ENCODE results near the gene CTTNBP2NL. TPM values are rescaled to one million over a fixed set of nuclear protein-coding genes. Genes with fewer than 3 reads are reported as not detected.

Gene CTTNBP2NL
- polyA plus RNA-seq, 3 donors = 1.6 to 4.9 (median 3.0) TPM

DNA sequence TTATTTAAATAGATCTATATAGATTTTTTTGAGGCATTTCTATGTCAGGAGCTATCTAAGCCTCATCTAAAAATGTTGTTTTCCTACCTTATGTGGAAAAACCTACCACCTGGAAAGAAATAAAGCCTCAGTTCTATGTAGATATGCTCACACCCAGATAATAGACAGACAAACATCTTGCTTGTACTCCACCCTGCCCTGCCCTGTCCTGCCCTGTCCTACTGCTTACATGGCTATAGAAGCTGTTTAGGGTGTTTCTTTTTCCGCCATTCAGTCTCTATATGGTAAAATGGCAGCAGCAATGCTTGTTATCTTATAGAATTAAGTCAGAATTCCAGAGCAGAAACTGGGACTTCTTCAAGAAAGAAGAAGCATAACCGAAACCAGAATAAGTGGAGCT lies 13.4 kb downstream of the CTTNBP2NL start:
- no CpG with 5 or more reads among the region's 2 CpGs for WGBS (ENCODE audit: insufficient coverage)
- no peak for TF ChIP-seq CTCF (IDR thresholded peaks at IDR 0.05)
- no peak overlapping the region for H2AFZ ChIP-seq (ENCODE audit: insufficient read depth, low read depth, low read length, poor library complexity, severe bottlenecking)
- H3K4me1 ChIP-seq (ENCODE audit: control insufficient read depth in 1 of 2, insufficient read depth in 2 of 2, low read length in 2 of 2) = no peaks in the 10 kb centered on the region
- Mint-ChIP-seq H3K27ac (no peak overlapping the region), H3K36me3 (peaks cover 2 to 3% of the 10 kb centered on the region in 2 donors), H3K27me3 (ENCODE audit: low read depth in 3 of 3) (peaks cover 0 to 2% (median 0%) of the 10 kb centered on the region in 3 donors), H3K9me3 (peaks cover 0 to 3% (median 0%) of the 10 kb centered on the region in 7 donors), H3K4me3 (no peak overlapping the region), H3K4me1 (peaks cover 1% of the 10 kb centered on the region)
- intact Hi-C loops (cut with micrococcal nuclease) = no loop called here
- H3K9me3 ChIP-seq (replicated peaks in 1 of 2; ENCODE audit: control insufficient read depth in 1 of 2, insufficient read depth in 1 of 2, low read length in 2 of 2) = no peaks in the 10 kb centered on the region
- no peak overlapping the region for H3K4me3 ChIP-seq (replicated peaks in 1 of 3; ENCODE audit: low read depth in 2 of 3, low read length in 3 of 3)
- no peaks in the 10 kb centered on the region for H3K79me2 ChIP-seq (ENCODE audit: insufficient read depth, low read length)
- H3K36me3 ChIP-seq (replicated peaks in 1 of 2; ENCODE audit: control insufficient read depth in 1 of 2, insufficient read depth in 2 of 2, low read length in 2 of 2) = no peaks in the 10 kb centered on the region
- no peak overlapping the region for H3K9ac ChIP-seq (ENCODE audit: insufficient read depth, low read length, poor library complexity, severe bottlenecking)
- no peak for DNase-seq
- H3K4me2 ChIP-seq (replicated peaks; ENCODE audit: extremely low read depth, low read length, poor library complexity, severe bottlenecking) = no peak overlapping the region
- no peak overlapping the region for H3K27ac ChIP-seq (ENCODE audit: low read depth in 1 of 2, low read length in 2 of 2)
- no peaks in the 10 kb centered on the region for H3K27me3 ChIP-seq (ENCODE audit: control insufficient read depth in 2 of 2, insufficient read depth in 2 of 2, low read length in 2 of 2)
- H4K20me1 ChIP-seq (ENCODE audit: insufficient read depth, low read length) = no peaks in the 10 kb centered on the region

DNA sequence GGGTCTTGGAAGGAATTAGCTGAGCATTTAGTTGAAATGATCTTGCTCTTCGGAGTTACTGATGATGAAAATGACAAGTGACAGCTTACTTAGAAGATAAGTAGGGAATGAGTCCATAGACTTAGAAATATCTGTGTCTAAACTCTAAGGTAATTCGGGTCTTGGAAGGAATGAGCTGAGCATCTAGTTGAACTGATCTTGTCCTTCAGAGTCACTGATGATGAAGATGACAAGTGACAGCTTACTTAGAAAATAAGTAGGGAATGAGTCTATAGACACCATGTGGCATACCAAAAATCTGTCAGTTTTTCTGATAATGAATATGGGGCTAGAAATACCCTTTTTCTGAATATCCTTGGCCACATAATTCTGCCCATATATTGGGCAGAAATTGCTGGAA lies 14.7 kb downstream of the CTTNBP2NL start:
- Histone ChIP-seq H3K4me3 (replicated peaks in 1 of 3; ENCODE audit: low read depth in 2 of 3, low read length in 3 of 3) (no peak overlapping the region), H3K9ac (ENCODE audit: insufficient read depth, low read length, poor library complexity, severe bottlenecking) (no peak overlapping the region), H4K20me1 (ENCODE audit: insufficient read depth, low read length) (no peaks in the 10 kb centered on the region), H2AFZ (ENCODE audit: insufficient read depth, low read depth, low read length, poor library complexity, severe bottlenecking) (no peak overlapping the region), H3K27me3 (ENCODE audit: control insufficient read depth in 2 of 2, insufficient read depth in 2 of 2, low read length in 2 of 2) (no peaks in the 10 kb centered on the region), H3K36me3 (replicated peaks in 1 of 2; ENCODE audit: control insufficient read depth in 1 of 2, insufficient read depth in 2 of 2, low read length in 2 of 2) (no peaks in the 10 kb centered on the region), H3K4me2 (replicated peaks; ENCODE audit: extremely low read depth, low read length, poor library complexity, severe bottlenecking) (no peak overlapping the region), H3K79me2 (ENCODE audit: insufficient read depth, low read length) (no peaks in the 10 kb centered on the region), H3K4me1 (ENCODE audit: control insufficient read depth in 1 of 2, insufficient read depth in 2 of 2, low read length in 2 of 2) (no peaks in the 10 kb centered on the region), H3K9me3 (replicated peaks in 1 of 2; ENCODE audit: control insufficient read depth in 1 of 2, insufficient read depth in 1 of 2, low read length in 2 of 2) (no peaks in the 10 kb centered on the region), H3K27ac (ENCODE audit: low read depth in 1 of 2, low read length in 2 of 2) (no peak overlapping the region)
- no peak for TF ChIP-seq CTCF (IDR thresholded peaks at IDR 0.05)
- 89% methylated on average over 2 of the region's 2 CpGs for WGBS (ENCODE audit: insufficient coverage)
- intact Hi-C loops (cut with micrococcal nuclease) = no loop called here
- H3K27ac Mint-ChIP-seq = no peak overlapping the region
- H3K4me3 Mint-ChIP-seq = no peak overlapping the region
- H3K27me3 Mint-ChIP-seq (ENCODE audit: low read depth in 3 of 3) = peaks cover 0 to 2% (median 0%) of the 10 kb centered on the region in 3 donors
- no peak for DNase-seq
- peaks cover 1% of the 10 kb centered on the region for H3K4me1 Mint-ChIP-seq
- peaks cover 5 to 6% of the 10 kb centered on the region in 2 donors for H3K36me3 Mint-ChIP-seq
- H3K9me3 Mint-ChIP-seq = peaks cover 0 to 3% (median 0%) of the 10 kb centered on the region in 7 donors
